ENCODE data around the gene GAS1.

DNA sequence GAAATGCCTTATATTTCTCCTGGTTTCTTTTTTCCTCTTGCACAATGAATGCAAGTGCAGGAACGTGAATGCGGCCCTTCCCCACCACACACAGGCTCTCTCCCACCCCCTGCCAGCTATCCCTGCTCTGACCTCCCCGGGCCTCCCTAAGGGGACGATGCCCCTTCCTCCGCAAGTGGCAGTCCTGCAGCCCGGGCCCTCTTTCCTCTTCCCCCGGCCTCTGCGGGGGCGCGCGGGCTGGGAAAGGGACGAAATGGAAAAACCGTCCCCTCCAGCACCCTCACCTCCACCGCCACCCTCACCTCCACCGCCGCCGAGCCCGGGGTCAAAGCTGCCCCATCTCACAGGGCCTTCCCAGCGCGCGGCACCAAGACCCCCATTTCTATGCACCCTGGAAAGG, 44.7 kb downstream of the GAS1 start:
- TF ChIP-seq SUZ12 (IDR thresholded peaks at IDR 0.05; ENCODE audit: extremely low read depth, insufficient read depth, insufficient read length) (no peak), YY1 (IDR thresholded peaks at IDR 0.05; ENCODE audit: insufficient read depth, insufficient read length) (no peak), ZNF274 (IDR thresholded peaks at IDR 0.05; ENCODE audit: low read depth, low read length) (no peak)

Data from NT2/D1 (cell line).